ENCODE measurements around the gene EFHD2.
"Not testable (repeated sequence)": the region's sequence is repeated elsewhere in the genome, so short reads cannot be mapped to it uniquely, and the experiment has no call there.

The EFHD2 gene

GRCh38 chr1:15370268-15370667, 39.4 kb upstream of the EFHD2 start:
- TF ChIP-seq CTCF (IDR thresholded peaks at IDR 0.05; ENCODE audit: low read depth, low read length, missing control alignments): no peak
- DNase-seq (ENCODE audit: low read depth): no peak

GRCh38 chr1:15370781-15371520, 38.7 kb upstream of the EFHD2 start:
- TF ChIP-seq CTCF (IDR thresholded peaks at IDR 0.05; ENCODE audit: low read depth, low read length, missing control alignments): no peak

More at GRCh38 chr1:15370268-15370667, 39.4 kb upstream of the EFHD2 start:
- H3K4me3 ChIP-seq (ENCODE audit: low read depth, low read length): no peak overlapping the region

GRCh38 chr1:15371610-15372545, 37.8 kb upstream of the EFHD2 start:
- no peak for TF ChIP-seq CTCF (IDR thresholded peaks at IDR 0.05; ENCODE audit: low read depth, low read length, missing control alignments)
- H3K4me3 ChIP-seq (ENCODE audit: low read depth, low read length): no peak overlapping the region
- no peak for DNase-seq (ENCODE audit: low read depth)

More at GRCh38 chr1:15370781-15371520, 38.7 kb upstream of the EFHD2 start:
- H3K4me3 ChIP-seq (ENCODE audit: low read depth, low read length): no peak overlapping the region
- no peak for DNase-seq (ENCODE audit: low read depth)

GRCh38 chr1:15378729-15379128, 31.0 kb upstream of the EFHD2 start:
- no peak overlapping the region for H3K4me3 ChIP-seq (ENCODE audit: low read depth, low read length)
- no peak for TF ChIP-seq CTCF (IDR thresholded peaks at IDR 0.05; ENCODE audit: low read depth, low read length, missing control alignments)
- DNase-seq (ENCODE audit: low read depth): no peak

- H3K4me3 ChIP-seq (ENCODE audit: low read depth, low read length); DNase-seq (ENCODE audit: low read depth): not testable (repeated sequence)
These were observed 30.5 kb upstream of the EFHD2 start for GRCh38 chr1:15379151-15379550.

GRCh38 chr1:15380601-15381508, 28.8 kb upstream of the EFHD2 start:
- no peak for TF ChIP-seq CTCF (IDR thresholded peaks at IDR 0.05; ENCODE audit: low read depth, low read length, missing control alignments)
- no peak for DNase-seq (ENCODE audit: low read depth)
- H3K4me3 ChIP-seq (ENCODE audit: low read depth, low read length): no peak overlapping the region

Data from GM12864 (cell line).